Endothelial cell of umbilical vein (primary cell): Measurements from ENCODE around the gene HOXA2. TPM values are rescaled to one million over a fixed set of nuclear protein-coding genes. Genes with fewer than 3 reads are reported as not detected.

Experiments
- BruUV-seq: library from RNA; stranded (reverse); fragments of 400-500 nt; replicated peaks from 2 replicates; lab custom pipeline; 2021; lab: Mats Ljungman, UMichigan
- CTCF ChIA-PET: fragments of 300-600, 350-600 bp; sonication (Branson Sonifier 250); formaldehyde crosslinking; loops from one replicate; lab custom pipeline; 2021; ENCODE audit warnings: antibody characterized with exemption, inconsistent platforms; lab: Charles Lee
- POLR2A ChIA-PET: fragments of 300-600, 350-600 bp; sonication (Branson Sonifier 250); formaldehyde crosslinking; loops from one replicate; lab custom pipeline; 2021; ENCODE audit warnings: antibody characterized with exemption, inconsistent platforms; lab: Charles Lee
- DNase-seq: peaks from one replicate; pipeline ENCODE4 v3.0.0-alpha.2; 2011; ENCODE audit warnings: low read depth, low spot score
- FAIRE-seq: peaks from 2 replicates; lab custom pipeline; 2011; peaks lifted over from hg19 to GRCh38; lab: Jason Lieb, UNC
- H2AFZ ChIP-seq: 2 replicates; pipeline ENCODE4 v1.6.0; 2012; ENCODE audit warnings: low read depth, low read length, control low read depth, inconsistent platforms
- H3K27ac ChIP-seq: 2 replicates; pipeline ENCODE4 v1.5.1; 2011; ENCODE audit warnings: low read depth, mild to moderate bottlenecking, control low read depth, low read length, moderate library complexity; ENCODE audit not compliant: insufficient read depth
- H3K27me3 ChIP-seq, 2 experiments: 2 replicates each; pipeline versions ENCODE4 v1.6.0 to v1.6.1; 2011; ENCODE audit warnings: low read length in 2 of 2, mixed read lengths in 1 of 2; ENCODE audit not compliant: control insufficient read depth in 2 of 2, insufficient read depth in 2 of 2
- H3K36me3 ChIP-seq, 2 experiments: 2 replicates in 1 of 2; 3 replicates in 1 of 2; pipeline ENCODE4 v1.5.1; 2011; ENCODE audit warnings: low read length in 2 of 2, mild to moderate bottlenecking in 1 of 2, moderate library complexity in 1 of 2; ENCODE audit not compliant: control insufficient read depth in 2 of 2, insufficient read depth in 2 of 2; ENCODE audit errors: extremely low read depth in 1 of 2
- H3K4me1 ChIP-seq: 3 replicates; pipeline ENCODE4 v1.5.1; 2011; ENCODE audit warnings: mild to moderate bottlenecking, low read length; ENCODE audit not compliant: control insufficient read depth, insufficient read depth; ENCODE audit errors: extremely low read depth
- H3K4me2 ChIP-seq: 2 replicates; pipeline ENCODE4 v1.6.1; 2011; ENCODE audit warnings: low read length, control low read depth, mixed read lengths; ENCODE audit not compliant: insufficient read depth
- H3K4me3 ChIP-seq, 3 experiments: fragments of 200-600 bp in 1 of 3; sonication (generic), shearing (Covaris generic) in 1 of 3; replicated peaks in 1 of 3; 2 replicates each; pipeline ENCODE4 v1.5.1; 2011 to 2016; ENCODE audit warnings: control low read depth in 3 of 3, low read length in 3 of 3, mild to moderate bottlenecking in 2 of 3, inconsistent platforms in 1 of 3, low read depth in 1 of 3, moderate library complexity in 1 of 3; ENCODE audit not compliant: insufficient read depth in 1 of 3
- H3K79me2 ChIP-seq: 2 replicates; pipeline ENCODE4 v1.6.0; 2012; ENCODE audit warnings: low read length, inconsistent platforms; ENCODE audit not compliant: control insufficient read depth, insufficient read depth
- H3K9ac ChIP-seq: replicated peaks from 2 replicates; pipeline ENCODE3; 2011; ENCODE audit warnings: low read length, control low read depth; ENCODE audit not compliant: insufficient read depth; ENCODE audit errors: extremely low read depth
- H3K9me1 ChIP-seq: replicated peaks from 3 replicates; pipeline ENCODE4 v1.6.0; 2011; ENCODE audit warnings: mild to moderate bottlenecking, low read length; ENCODE audit not compliant: control insufficient read depth, insufficient read depth; ENCODE audit errors: extremely low read depth
- H3K9me3 ChIP-seq: replicated peaks from 2 replicates; pipeline ENCODE4 v1.5.1; 2012; ENCODE audit warnings: low read length, inconsistent platforms; ENCODE audit not compliant: control insufficient read depth, insufficient read depth
- H4K20me1 ChIP-seq: replicated peaks from 2 replicates; pipeline ENCODE3; 2011; ENCODE audit warnings: mild to moderate bottlenecking, low read length; ENCODE audit not compliant: control insufficient read depth, insufficient read depth; ENCODE audit errors: extremely low read depth
- EZH2 ChIP-seq: IDR thresholded peaks from 2 replicates; pipeline ENCODE4 v1.6.1; 2012; ENCODE audit warnings: borderline replicate concordance, low read depth, mild to moderate bottlenecking, moderate library complexity, low read length, inconsistent platforms; ENCODE audit not compliant: severe bottlenecking
- FOS ChIP-seq: IDR thresholded peaks from 2 replicates; pipeline ENCODE4 v1.6.1; 2011; ENCODE audit warnings: mild to moderate bottlenecking, low read length, moderate library complexity, borderline replicate concordance; ENCODE audit not compliant: insufficient read depth
- GATA2 ChIP-seq: IDR thresholded peaks from 2 replicates; pipeline ENCODE4 v1.7.0; 2011; ENCODE audit warnings: low read depth, mild to moderate bottlenecking, moderate library complexity, mixed read lengths, low read length; ENCODE audit not compliant: insufficient read length, insufficient read depth
- JUN ChIP-seq: IDR thresholded peaks from 2 replicates; pipeline ENCODE4 v1.6.1; 2011; ENCODE audit warnings: borderline replicate concordance, low read depth; ENCODE audit not compliant: insufficient read length, insufficient read depth
- MYC ChIP-seq: IDR thresholded peaks from one replicate; pipeline ENCODE4 v1.6.1; 2011; ENCODE audit warnings: mild to moderate bottlenecking, low read depth, low read length
- POLR2A ChIP-seq: IDR thresholded peaks from 2 replicates; pipeline ENCODE4 v1.6.1; 2012; ENCODE audit warnings: low read depth, mild to moderate bottlenecking, control low read depth, low read length
- POLR2AphosphoS5 ChIP-seq: IDR thresholded peaks from 2 replicates; pipeline ENCODE4 v1.6.1; 2012; ENCODE audit warnings: low read depth, mild to moderate bottlenecking, control low read depth, low read length, moderate library complexity; ENCODE audit not compliant: insufficient read depth
- dilution Hi-C: fragments of 300-500 bp; cut with MboI; formaldehyde crosslinking; loops from one replicate; pipeline ENCODE4 v1.15.0; 2019; ENCODE audit warnings: low sequenced_read_pairs; ENCODE audit not compliant: extremely low pct_ligation_motif_present
- intact Hi-C: fragments of 100-400 bp; cut with micrococcal nuclease; formaldehyde crosslinking; loops from one replicate; pipeline ENCODE4 v1.10.0; 2022
- polyA plus RNA-seq, 4 experiments: library from polyadenylated mRNA; depleted of rRNA in 3 of 4; stranded (reverse) in 3 of 4; unstranded in 1 of 4; fragments of >200 nt; gene quantifications; 2 replicates each; pipeline versions ENCODE4 v1.2.1 to v1.2.3, GENCODE V29; 2011 to 2012; ENCODE audit warnings: missing spikeins in 1 of 4
- total RNA-seq: library from RNA; stranded (reverse); gene quantifications from 2 replicates; pipeline ENCODE4 v1.2.3, GENCODE V29; 2021

HOXA2 gene
- total and polyA plus RNA-seq, 2 donors (not counting 3 experiments of a cell fraction or from before 2014, with no cell fraction given), result 1.6 to 2.3 TPM

DNA sequence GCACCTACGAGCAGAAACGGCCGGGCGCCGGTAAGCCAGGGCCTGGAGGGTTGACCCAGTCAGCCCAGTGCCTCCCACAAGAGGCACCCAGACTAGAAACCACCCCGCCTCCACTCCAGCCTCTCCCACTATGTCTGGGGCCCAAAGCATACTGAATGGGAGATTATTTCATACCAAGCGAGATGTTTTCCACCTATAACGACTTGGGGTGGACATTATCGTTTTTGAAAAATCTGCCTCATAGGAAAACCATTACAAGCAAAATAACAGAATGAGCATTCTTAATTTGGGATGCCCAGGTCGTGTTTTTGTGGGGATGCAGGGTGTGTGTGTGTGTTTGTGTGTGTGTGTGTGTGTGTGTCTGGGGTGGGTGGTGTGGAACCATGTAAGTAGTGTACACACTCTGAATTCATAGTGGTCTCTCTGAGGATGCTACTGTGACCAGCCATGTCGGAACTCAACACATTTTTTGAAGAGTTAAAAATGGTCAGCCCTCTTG is 43.5 kb upstream of the HOXA2 start:
- DNase-seq (no peak), FAIRE-seq (no peak)
- CTCF ChIA-PET, result interaction anchor here (0.8 to 7.0 kb wide), 12 partner anchors 9 to 777 kb away, joined by 3 to 72 read pairs (median 18); partner anchors contain the start of gene HOXA7
- BruUV-seq, result no TSS peak
- Histone ChIP-seq H3K79me2 (peaks cover 97% of the 10 kb centered on the region), H3K27me3 (no peaks in the 10 kb centered on the region), H3K9me3 (no peaks in the 10 kb centered on the region), H3K27ac (peak overlapping the region; percentile 64), H4K20me1 (no peaks in the 10 kb centered on the region), H3K4me3 (peak overlapping the region in 2 of 3 experiments; percentile 18 to 50), H3K9ac (peak overlapping the region; percentile 47), H3K36me3 (peaks cover 0 to 19% of the 10 kb centered on the region in 2 experiments), H3K9me1 (no peaks in the 10 kb centered on the region), H3K4me1 (peaks cover 68% of the 10 kb centered on the region), H2AFZ (no peak overlapping the region), H3K4me2 (peak overlapping the region; percentile 76)
- intact Hi-C loops, result no loop called here
- TF ChIP-seq GATA2 (no peak), POLR2AphosphoS5 (no peak), MYC (no peak), JUN (no peak), EZH2 (no peak), FOS (no peak), POLR2A (no peak)
- dilution Hi-C loops, result no loop called here
- POLR2A ChIA-PET, result interaction anchor here (0.6 to 1.6 kb wide), 2 partner anchors 15 to 238 kb away, joined by 4 read pairs; no protein-coding TSS in a partner anchor
